GM10266 (cell line): Measurements from ENCODE around the gene FAM184A.
A peak's percentile ranks its signal among the peaks of the same experiment; 100 is the strongest.

Experiments used
- DNase-seq: peaks from one replicate; pipeline ENCODE4 v3.0.0; 2012; ENCODE audit errors: extremely low spot score
- TF ChIP-seq, protein P1 (sequence below): IDR thresholded peaks from 2 replicates; pipeline ENCODE4 v1.5.1; 2012; ENCODE audit warnings: mild to moderate bottlenecking, low read depth; ENCODE audit not compliant: control insufficient read depth, insufficient read depth; ENCODE audit errors: missing control alignments

Gene FAM184A

DNA sequence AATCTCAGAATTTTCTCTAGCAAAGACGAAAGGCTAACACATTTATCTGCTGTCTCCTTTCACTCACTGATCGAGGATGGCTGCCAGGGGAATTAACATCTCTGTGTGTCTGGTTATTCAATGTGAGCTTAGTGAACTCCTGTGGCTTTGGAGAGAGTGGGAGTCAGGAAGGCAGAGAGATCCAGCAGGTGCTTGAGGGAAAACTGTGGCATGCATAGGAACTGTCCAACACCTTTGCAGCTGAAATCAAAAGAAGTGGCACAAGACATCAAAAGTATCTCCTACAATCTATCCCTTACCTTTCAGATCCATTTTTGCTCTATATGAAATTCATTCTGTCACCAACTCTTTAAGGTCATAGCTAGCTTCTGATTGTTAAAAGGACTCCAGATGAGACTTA lies 11.8 kb upstream of the FAM184A start:
- TF ChIP-seq, protein P1, sequence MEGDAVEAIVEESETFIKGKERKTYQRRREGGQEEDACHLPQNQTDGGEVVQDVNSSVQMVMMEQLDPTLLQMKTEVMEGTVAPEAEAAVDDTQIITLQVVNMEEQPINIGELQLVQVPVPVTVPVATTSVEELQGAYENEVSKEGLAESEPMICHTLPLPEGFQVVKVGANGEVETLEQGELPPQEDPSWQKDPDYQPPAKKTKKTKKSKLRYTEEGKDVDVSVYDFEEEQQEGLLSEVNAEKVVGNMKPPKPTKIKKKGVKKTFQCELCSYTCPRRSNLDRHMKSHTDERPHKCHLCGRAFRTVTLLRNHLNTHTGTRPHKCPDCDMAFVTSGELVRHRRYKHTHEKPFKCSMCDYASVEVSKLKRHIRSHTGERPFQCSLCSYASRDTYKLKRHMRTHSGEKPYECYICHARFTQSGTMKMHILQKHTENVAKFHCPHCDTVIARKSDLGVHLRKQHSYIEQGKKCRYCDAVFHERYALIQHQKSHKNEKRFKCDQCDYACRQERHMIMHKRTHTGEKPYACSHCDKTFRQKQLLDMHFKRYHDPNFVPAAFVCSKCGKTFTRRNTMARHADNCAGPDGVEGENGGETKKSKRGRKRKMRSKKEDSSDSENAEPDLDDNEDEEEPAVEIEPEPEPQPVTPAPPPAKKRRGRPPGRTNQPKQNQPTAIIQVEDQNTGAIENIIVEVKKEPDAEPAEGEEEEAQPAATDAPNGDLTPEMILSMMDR: no peak
- DNase-seq: no peak

DNA sequence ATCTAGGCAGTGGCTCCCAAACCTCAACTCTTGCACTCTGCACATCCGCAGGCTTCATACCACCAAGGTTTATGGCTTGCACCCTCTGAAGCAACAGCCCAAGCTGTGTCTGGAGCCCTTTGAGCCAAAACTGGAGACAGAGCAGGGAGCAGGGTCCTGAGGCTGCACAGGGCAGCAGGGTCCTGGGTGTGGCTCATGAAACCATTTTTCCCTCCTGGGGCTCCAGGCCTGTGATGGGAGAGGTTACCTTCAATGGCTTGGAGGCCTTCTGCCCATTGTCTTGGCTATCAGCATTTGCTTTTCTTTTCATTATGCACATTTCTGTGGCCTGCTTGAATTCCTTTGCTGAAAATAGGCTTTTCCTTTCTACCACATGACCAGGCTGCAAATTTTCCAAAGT lies 6.3 kb upstream of the FAM184A start:
- TF ChIP-seq, protein P1: no peak
- no peak for DNase-seq

DNA sequence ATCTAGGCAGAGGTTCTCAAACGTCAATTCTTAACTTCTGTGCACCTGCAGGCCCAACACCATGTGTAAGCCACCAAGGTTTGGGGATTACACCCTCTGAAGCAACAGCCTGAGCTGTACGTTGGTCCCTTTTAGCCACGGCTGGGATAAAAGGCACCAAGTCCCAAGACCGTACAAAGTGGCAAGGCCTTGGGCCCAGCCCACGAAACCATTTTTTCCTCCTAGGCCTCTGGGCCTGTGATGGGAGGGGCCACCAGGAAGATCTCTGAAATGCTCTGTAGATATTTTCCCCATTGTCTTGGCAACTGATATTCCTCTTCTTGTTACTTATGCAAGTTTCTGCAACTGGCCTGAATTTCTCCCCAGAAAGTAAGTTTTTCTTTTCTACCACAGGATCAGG lies 4.5 kb upstream of the FAM184A start:
- TF ChIP-seq, protein P1: no peak
- DNase-seq: no peak

DNA sequence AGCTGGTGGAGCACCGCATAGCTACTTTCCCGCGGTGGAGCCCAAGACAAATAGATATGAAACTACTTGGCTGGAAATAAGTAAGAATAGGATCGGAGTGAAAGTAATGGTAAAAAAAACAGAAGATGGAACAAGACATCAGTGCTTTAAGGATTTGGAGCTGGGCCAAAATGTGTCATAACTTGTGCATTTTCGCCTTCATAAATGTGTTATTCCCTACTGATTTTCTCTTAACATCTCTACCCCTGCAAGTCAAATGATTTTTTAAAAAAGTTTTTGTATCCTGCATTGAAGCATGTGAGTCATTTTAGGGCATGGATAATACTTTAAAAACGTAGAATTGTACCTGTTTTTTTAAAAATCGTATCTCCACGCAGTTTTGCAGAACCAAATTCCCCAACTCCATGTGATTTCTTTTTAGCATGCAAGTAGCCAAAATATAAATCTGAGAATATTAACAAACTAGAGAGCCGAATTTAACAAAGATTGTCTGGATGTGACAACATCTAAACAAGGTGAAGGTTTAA lies 882 bp upstream of the FAM184A start:
- TF ChIP-seq, protein P1: no peak

DNA sequence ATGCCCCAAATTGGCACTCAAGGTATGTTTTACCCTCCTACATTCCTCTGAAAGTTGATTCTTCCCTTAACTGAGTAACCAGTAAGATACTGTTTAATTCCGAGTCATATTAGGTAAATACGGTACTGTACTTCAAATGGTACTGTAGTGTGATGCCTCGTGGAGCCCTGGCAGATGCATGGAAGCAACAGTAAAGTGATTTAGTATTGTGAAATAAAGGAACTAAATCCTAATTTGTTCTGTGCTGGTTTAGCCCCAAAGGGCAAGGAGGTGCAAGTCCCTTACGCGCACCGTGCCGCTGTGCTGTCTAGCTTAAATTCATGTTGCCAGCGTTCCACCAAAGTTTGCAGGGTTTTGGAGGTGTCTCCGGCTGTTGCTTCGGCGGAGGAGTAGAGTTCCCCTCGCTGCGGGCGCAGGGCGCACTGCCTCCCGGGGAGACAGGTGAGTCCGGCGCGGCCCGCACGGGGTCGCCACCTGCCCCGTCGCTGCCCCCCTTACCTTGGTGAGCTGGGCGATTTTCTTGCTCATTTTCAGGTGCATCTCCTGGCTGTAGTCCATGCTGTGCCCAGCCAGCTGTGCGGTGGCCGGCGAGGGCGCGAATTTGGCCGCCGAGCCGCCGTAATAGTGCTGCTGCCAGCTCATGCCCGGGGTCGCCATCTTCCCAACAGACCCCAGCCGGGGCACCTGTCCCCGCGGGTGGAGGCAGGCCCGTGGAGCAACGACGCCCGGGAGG lies 655 bp downstream of the FAM184A start:
- TF ChIP-seq, protein P1: peak; percentile 29
- peak; percentile 34 for DNase-seq

More for the DNA sequence above, 882 bp upstream of the FAM184A start:
- DNase-seq: no peak

DNA sequence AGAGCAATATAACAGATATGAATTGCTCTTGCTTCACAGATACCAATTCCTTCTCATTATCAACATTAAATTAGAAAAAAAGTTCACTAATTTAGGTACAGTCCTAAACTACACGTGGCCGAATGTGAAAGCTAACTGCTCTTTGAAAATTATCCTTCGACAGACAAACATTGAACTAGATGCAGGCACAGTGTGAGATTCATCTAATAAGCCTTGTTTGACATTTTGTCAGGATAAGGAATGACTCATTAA lies 1.1 kb downstream of the FAM184A start:
- DNase-seq: no peak
- TF ChIP-seq, protein P1: no peak

DNA sequence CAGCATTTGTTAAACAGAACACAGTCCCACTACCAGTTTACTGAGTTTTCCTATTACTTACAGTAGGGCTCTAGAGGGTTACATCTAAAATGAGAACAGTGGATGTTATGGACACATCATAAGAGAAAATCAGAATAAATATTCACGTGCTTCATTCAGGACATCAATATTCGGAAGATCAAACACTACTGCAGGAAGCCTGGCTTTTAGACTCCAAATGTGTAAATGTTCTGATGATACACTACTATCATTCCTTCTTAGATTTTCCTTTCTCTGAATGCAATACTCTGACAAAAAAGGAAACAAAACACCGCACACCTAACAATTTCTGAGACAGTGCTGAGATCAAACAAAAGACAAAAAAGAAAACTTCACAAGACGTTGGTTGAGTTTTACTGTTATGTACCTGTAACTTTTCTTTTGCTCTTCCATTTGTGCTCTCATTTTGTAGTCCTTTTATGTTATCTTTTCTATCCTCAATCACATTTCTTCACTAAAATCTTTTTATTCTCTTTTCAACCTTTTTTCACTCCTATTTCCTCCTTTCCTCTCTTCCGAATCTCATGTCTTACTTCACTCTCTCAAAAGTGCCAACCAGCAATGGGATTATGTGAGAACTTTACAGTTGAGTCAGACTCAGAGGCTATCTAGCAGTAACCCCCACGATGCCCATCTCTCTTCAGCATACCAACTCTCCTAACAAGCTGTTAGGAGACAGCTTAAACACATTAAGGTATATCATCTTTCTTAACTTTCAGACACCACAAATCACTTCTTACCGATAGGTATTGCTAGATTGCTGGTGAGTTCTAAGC lies 1.7 kb downstream of the FAM184A start:
- no peak for DNase-seq
- TF ChIP-seq, protein P1: no peak
